ENCODE results near the gene ST6GALNAC1.

Gene ST6GALNAC1

GRCh38 chr17:76631821-76632565 lies 11.6 kb downstream of the ST6GALNAC1 start:
- no peak overlapping the region for H3K4ac ChIP-seq (ENCODE audit: low read depth in 1 of 2, low read length in 2 of 2)
- H3K4me3 ChIP-seq (ENCODE audit: insufficient read depth in 1 of 2, low read depth in 1 of 2, low read length in 2 of 2): no peak overlapping the region
- H3K23ac ChIP-seq (ENCODE audit: low read length in 2 of 2): no peak overlapping the region
- no peak overlapping the region for H4K8ac ChIP-seq (ENCODE audit: low read length)
- peak overlapping the region; percentile 60 for H2BK15ac ChIP-seq (ENCODE audit: low read depth, poor library complexity, severe bottlenecking)
- H2BK5ac ChIP-seq (ENCODE audit: low read depth, low read length, poor library complexity, severe bottlenecking): no peak overlapping the region
- 79% methylated on average over 9 of the region's 10 CpGs for WGBS
- peaks cover 5 to 14% of the 10 kb centered on the region in 2 experiments for H3K27me3 ChIP-seq (ENCODE audit: control insufficient read depth in 1 of 2, insufficient read depth in 1 of 2, low read length in 2 of 2)
- H2BK12ac ChIP-seq (ENCODE audit: low read length in 2 of 2): no peak overlapping the region
- H3K4me1 ChIP-seq (ENCODE audit: control insufficient read depth, insufficient read depth, low read depth, low read length): no peaks in the 10 kb centered on the region
- no peak overlapping the region for H3K27ac ChIP-seq (ENCODE audit: low read length, poor library complexity, severe bottlenecking)
- no peak overlapping the region for H3K18ac ChIP-seq (ENCODE audit: low read depth in 1 of 2, low read length in 2 of 2)
- no peaks in the 10 kb centered on the region for H3K36me3 ChIP-seq (ENCODE audit: control insufficient read depth in 1 of 2, insufficient read depth in 2 of 2, low read depth in 1 of 2, low read length in 2 of 2)
- H3K14ac ChIP-seq (ENCODE audit: low read length in 2 of 2): no peak overlapping the region
- no peak overlapping the region for H3K4me2 ChIP-seq (ENCODE audit: low read length, poor library complexity, severe bottlenecking)
- H3K79me1 ChIP-seq (replicated peaks; ENCODE audit: low read length, poor library complexity, severe bottlenecking): no peaks in the 10 kb centered on the region
- no peak overlapping the region for H3K9ac ChIP-seq (ENCODE audit: low read length)
- no peak overlapping the region for H2AFZ ChIP-seq (ENCODE audit: low read depth, low read length)
- no peak overlapping the region for H2AK5ac ChIP-seq (ENCODE audit: low read length, severe bottlenecking)
- no peak overlapping the region for H2BK120ac ChIP-seq (ENCODE audit: low read depth, low read length)
- no peaks in the 10 kb centered on the region for H3K9me3 ChIP-seq (ENCODE audit: control insufficient read depth, low read length)
- no peak for DNase-seq
- no peak overlapping the region for H4K91ac ChIP-seq (ENCODE audit: low read length)

GRCh38 chr17:76630151-76630550 lies 13.4 kb downstream of the ST6GALNAC1 start:
- H3K23ac ChIP-seq (ENCODE audit: low read length in 2 of 2): no peak overlapping the region
- no peak overlapping the region for H3K4me3 ChIP-seq (ENCODE audit: insufficient read depth in 1 of 2, low read depth in 1 of 2, low read length in 2 of 2)
- H3K4me2 ChIP-seq (ENCODE audit: low read length, poor library complexity, severe bottlenecking): no peak overlapping the region
- peaks cover 19 to 32% of the 10 kb centered on the region in 2 experiments for H3K27me3 ChIP-seq (ENCODE audit: control insufficient read depth in 1 of 2, insufficient read depth in 1 of 2, low read length in 2 of 2)
- no peak overlapping the region for H3K9ac ChIP-seq (ENCODE audit: low read length)
- H3K79me1 ChIP-seq (replicated peaks; ENCODE audit: low read length, poor library complexity, severe bottlenecking): no peaks in the 10 kb centered on the region
- H3K36me3 ChIP-seq (ENCODE audit: control insufficient read depth in 1 of 2, insufficient read depth in 2 of 2, low read depth in 1 of 2, low read length in 2 of 2): no peaks in the 10 kb centered on the region
- no peak overlapping the region for H3K27ac ChIP-seq (ENCODE audit: low read length, poor library complexity, severe bottlenecking)
- no peak overlapping the region for H2BK120ac ChIP-seq (ENCODE audit: low read depth, low read length)
- no peak overlapping the region for H3K4ac ChIP-seq (ENCODE audit: low read depth in 1 of 2, low read length in 2 of 2)
- H3K18ac ChIP-seq (ENCODE audit: low read depth in 1 of 2, low read length in 2 of 2): no peak overlapping the region
- H3K9me3 ChIP-seq (ENCODE audit: control insufficient read depth, low read length): no peaks in the 10 kb centered on the region
- no peak overlapping the region for H2BK5ac ChIP-seq (ENCODE audit: low read depth, low read length, poor library complexity, severe bottlenecking)
- no peak overlapping the region for H4K91ac ChIP-seq (ENCODE audit: low read length)
- H2AK5ac ChIP-seq (ENCODE audit: low read length, severe bottlenecking): no peak overlapping the region
- no peak overlapping the region for H2BK12ac ChIP-seq (ENCODE audit: low read length in 2 of 2)
- no peak overlapping the region for H4K8ac ChIP-seq (ENCODE audit: low read length)
- no peak for DNase-seq
- 74% methylated on average over 6 of the region's 6 CpGs for WGBS
- H2AFZ ChIP-seq (ENCODE audit: low read depth, low read length): no peak overlapping the region
- no peak overlapping the region for H3K14ac ChIP-seq (ENCODE audit: low read length in 2 of 2)
- no peaks in the 10 kb centered on the region for H3K4me1 ChIP-seq (ENCODE audit: control insufficient read depth, insufficient read depth, low read depth, low read length)
- H2BK15ac ChIP-seq (ENCODE audit: low read depth, poor library complexity, severe bottlenecking): no peak overlapping the region

GRCh38 chr17:76627510-76627909 lies 16.0 kb downstream of the ST6GALNAC1 start:
- no peak for DNase-seq
- H3K9ac ChIP-seq (ENCODE audit: low read length): no peak overlapping the region
- no peak overlapping the region for H4K8ac ChIP-seq (ENCODE audit: low read length)
- no peaks in the 10 kb centered on the region for H3K36me3 ChIP-seq (ENCODE audit: control insufficient read depth in 1 of 2, insufficient read depth in 2 of 2, low read depth in 1 of 2, low read length in 2 of 2)
- H2AK5ac ChIP-seq (ENCODE audit: low read length, severe bottlenecking): no peak overlapping the region
- H3K27ac ChIP-seq (ENCODE audit: low read length, poor library complexity, severe bottlenecking): no peak overlapping the region
- WGBS: 93% methylated on average over 9 of the region's 13 CpGs
- H3K4me2 ChIP-seq (ENCODE audit: low read length, poor library complexity, severe bottlenecking): no peak overlapping the region
- no peak overlapping the region for H3K4me3 ChIP-seq (ENCODE audit: insufficient read depth in 1 of 2, low read depth in 1 of 2, low read length in 2 of 2)
- H3K27me3 ChIP-seq (ENCODE audit: control insufficient read depth in 1 of 2, insufficient read depth in 1 of 2, low read length in 2 of 2): peaks cover 22 to 41% of the 10 kb centered on the region in 2 experiments
- H3K4ac ChIP-seq (ENCODE audit: low read depth in 1 of 2, low read length in 2 of 2): no peak overlapping the region
- no peaks in the 10 kb centered on the region for H3K9me3 ChIP-seq (ENCODE audit: control insufficient read depth, low read length)
- no peak overlapping the region for H4K91ac ChIP-seq (ENCODE audit: low read length)
- H3K4me1 ChIP-seq (ENCODE audit: control insufficient read depth, insufficient read depth, low read depth, low read length): peaks cover 3% of the 10 kb centered on the region
- no peak overlapping the region for H2AFZ ChIP-seq (ENCODE audit: low read depth, low read length)
- peak overlapping the region in 1 of 2 experiments; percentile 67 for H3K23ac ChIP-seq (ENCODE audit: low read length in 2 of 2)
- no peak overlapping the region for H3K18ac ChIP-seq (ENCODE audit: low read depth in 1 of 2, low read length in 2 of 2)
- H2BK120ac ChIP-seq (ENCODE audit: low read depth, low read length): no peak overlapping the region
- H2BK12ac ChIP-seq (ENCODE audit: low read length in 2 of 2): no peak overlapping the region
- H3K79me1 ChIP-seq (replicated peaks; ENCODE audit: low read length, poor library complexity, severe bottlenecking): no peaks in the 10 kb centered on the region
- no peak overlapping the region for H2BK5ac ChIP-seq (ENCODE audit: low read depth, low read length, poor library complexity, severe bottlenecking)
- no peak overlapping the region for H3K14ac ChIP-seq (ENCODE audit: low read length in 2 of 2)
- H2BK15ac ChIP-seq (ENCODE audit: low read depth, poor library complexity, severe bottlenecking): no peak overlapping the region

- Histone ChIP-seq H4K8ac (ENCODE audit: low read length) (no peak overlapping the region), H3K27me3 (ENCODE audit: control insufficient read depth in 1 of 2, insufficient read depth in 1 of 2, low read length in 2 of 2) (peaks cover 22 to 41% of the 10 kb centered on the region in 2 experiments), H3K4me1 (ENCODE audit: control insufficient read depth, insufficient read depth, low read depth, low read length) (peaks cover 3% of the 10 kb centered on the region), H2BK15ac (ENCODE audit: low read depth, poor library complexity, severe bottlenecking) (no peak overlapping the region), H3K4me3 (ENCODE audit: insufficient read depth in 1 of 2, low read depth in 1 of 2, low read length in 2 of 2) (no peak overlapping the region), H3K9ac (ENCODE audit: low read length) (no peak overlapping the region), H3K23ac (ENCODE audit: low read length in 2 of 2) (no peak overlapping the region), H3K9me3 (ENCODE audit: control insufficient read depth, low read length) (no peaks in the 10 kb centered on the region), H3K27ac (ENCODE audit: low read length, poor library complexity, severe bottlenecking) (no peak overlapping the region), H2AK5ac (ENCODE audit: low read length, severe bottlenecking) (no peak overlapping the region), H3K79me1 (replicated peaks; ENCODE audit: low read length, poor library complexity, severe bottlenecking) (no peaks in the 10 kb centered on the region), H3K4ac (ENCODE audit: low read depth in 1 of 2, low read length in 2 of 2) (no peak overlapping the region), H3K18ac (ENCODE audit: low read depth in 1 of 2, low read length in 2 of 2) (no peak overlapping the region), H4K91ac (ENCODE audit: low read length) (no peak overlapping the region), H3K14ac (ENCODE audit: low read length in 2 of 2) (no peak overlapping the region), H2BK5ac (ENCODE audit: low read depth, low read length, poor library complexity, severe bottlenecking) (no peak overlapping the region), H2BK12ac (ENCODE audit: low read length in 2 of 2) (no peak overlapping the region), H2BK120ac (ENCODE audit: low read depth, low read length) (no peak overlapping the region), H3K4me2 (ENCODE audit: low read length, poor library complexity, severe bottlenecking) (no peak overlapping the region), H2AFZ (ENCODE audit: low read depth, low read length) (no peak overlapping the region), H3K36me3 (ENCODE audit: control insufficient read depth in 1 of 2, insufficient read depth in 2 of 2, low read depth in 1 of 2, low read length in 2 of 2) (no peaks in the 10 kb centered on the region)
- 85% methylated on average over 11 of the region's 11 CpGs for WGBS
- no peak for DNase-seq
Observed at GRCh38 chr17:76626442-76626841, 17.1 kb downstream of the ST6GALNAC1 start.

Measured in mesenchymal stem cell (in vitro differentiated cells and primary cell).